HG03439 (cell line): ENCODE data around the gene TBC1D8B.

Experiments
- ATAC-seq: cut with Tn5 transposase; IDR thresholded peaks from one replicate; pipeline ENCODE4 v1.9.1; 2021; ENCODE audit warnings: mild to moderate bottlenecking, moderate library complexity; ENCODE audit not compliant: unreplicated experiment

The TBC1D8B gene

GRCh38 chrX:106897259-106897658, 94.8 kb downstream of the TBC1D8B start:
- no peak for ATAC-seq

- ATAC-seq: no peak
Observed at GRCh38 chrX:106898462-106898861, 96.0 kb downstream of the TBC1D8B start.

GRCh38 chrX:106899276-106899675, 96.8 kb downstream of the TBC1D8B start:
- no peak for ATAC-seq

GRCh38 chrX:106899841-106900240, 97.4 kb downstream of the TBC1D8B start:
- ATAC-seq: no peak

GRCh38 chrX:106901341-106901740, 98.9 kb downstream of the TBC1D8B start:
- ATAC-seq: no peak

- ATAC-seq: no peak
Observed at GRCh38 chrX:106901781-106902219, 99.3 kb downstream of the TBC1D8B start.

GRCh38 chrX:106902684-106903083, 100.2 kb downstream of the TBC1D8B start:
- no peak for ATAC-seq

- ATAC-seq: no peak
Observed at GRCh38 chrX:106903291-106903824, 100.9 kb downstream of the TBC1D8B start, which contains the start of gene RIPPLY1. Gene RIPPLY1 (minus strand): TSS chrX:106903341. CDS start chrX:106903287, 54 bp downstream.

GRCh38 chrX:106903856-106904528, 101.5 kb downstream of the TBC1D8B start:
- no peak for ATAC-seq

- ATAC-seq: no peak
Observed at GRCh38 chrX:106905064-106905708, 102.7 kb downstream of the TBC1D8B start.

GRCh38 chrX:106906361-106906760, 103.9 kb downstream of the TBC1D8B start:
- no peak for ATAC-seq

GRCh38 chrX:106912864-106913263, 110.4 kb downstream of the TBC1D8B start:
- ATAC-seq: no peak

- no peak for ATAC-seq
Observed at GRCh38 chrX:106917830-106918500, 115.5 kb downstream of the TBC1D8B start.

GRCh38 chrX:106919932-106920452, 117.5 kb downstream of the TBC1D8B start, which contains the start of gene CLDN2:
Gene CLDN2 (plus strand): TSS chrX:106920402. CDS start chrX:106928229, 7,827 bp downstream.
- ATAC-seq: no peak

- no peak for ATAC-seq
Observed at GRCh38 chrX:106921637-106922036, 119.2 kb downstream of the TBC1D8B start.
